Endothelial cell (in vitro differentiated cells): ENCODE data around the gene ALAS1. TPM values are rescaled to one million over a fixed set of nuclear protein-coding genes. Genes with fewer than 3 reads are reported as not detected.
A peak's percentile ranks its signal among the peaks of the same experiment; 100 is the strongest.

Experiments
- DNase-seq: peaks from one replicate; pipeline ENCODE4 v3.0.0; 2021; ENCODE audit warnings: low spot score
- H3K27ac Mint-ChIP-seq: one replicate; pipeline ENCODE4 v1.8.0; 2021; ENCODE audit warnings: mixed read lengths, inconsistent platforms; ENCODE audit not compliant: unreplicated experiment
- H3K27me3 Mint-ChIP-seq: one replicate; pipeline ENCODE4 v1.8.0; 2021; ENCODE audit warnings: mild to moderate bottlenecking, moderate library complexity, mixed read lengths, inconsistent platforms; ENCODE audit not compliant: unreplicated experiment
- H3K36me3 Mint-ChIP-seq: one replicate; pipeline ENCODE4 v1.8.0; 2021; ENCODE audit warnings: mild to moderate bottlenecking, low read depth, mixed read lengths, inconsistent platforms; ENCODE audit not compliant: unreplicated experiment
- H3K4me1 Mint-ChIP-seq: one replicate; pipeline ENCODE4 v1.8.0; 2021; ENCODE audit warnings: mild to moderate bottlenecking, mixed read lengths, inconsistent platforms; ENCODE audit not compliant: unreplicated experiment
- H3K4me3 Mint-ChIP-seq: one replicate; pipeline ENCODE4 v1.8.0; 2021; ENCODE audit warnings: mild to moderate bottlenecking, mixed read lengths, inconsistent platforms; ENCODE audit not compliant: unreplicated experiment
- H3K9me3 Mint-ChIP-seq: one replicate; pipeline ENCODE4 v1.8.0; 2021; ENCODE audit warnings: mixed read lengths, inconsistent platforms; ENCODE audit not compliant: unreplicated experiment
- CTCF ChIP-seq: fragments of 200-600 bp; sonication (generic); IDR thresholded peaks from one replicate; pipeline ENCODE4 v1.5.0; 2021; ENCODE audit warnings: antibody characterized with exemption; ENCODE audit not compliant: unreplicated experiment
- total RNA-seq: library from RNA; stranded (reverse); fragmentation: NEBNext Ultra II Directional; extraction: Animal tissue kit (Norgen Biotek cat#: 25700); gene quantifications from one replicate; pipeline ENCODE4 v1.2.1, GENCODE V29; 2021; ENCODE audit not compliant: unreplicated experiment

Gene ALAS1
- total RNA-seq, 1 donor from 2014 or later = 59.1 TPM

DNA sequence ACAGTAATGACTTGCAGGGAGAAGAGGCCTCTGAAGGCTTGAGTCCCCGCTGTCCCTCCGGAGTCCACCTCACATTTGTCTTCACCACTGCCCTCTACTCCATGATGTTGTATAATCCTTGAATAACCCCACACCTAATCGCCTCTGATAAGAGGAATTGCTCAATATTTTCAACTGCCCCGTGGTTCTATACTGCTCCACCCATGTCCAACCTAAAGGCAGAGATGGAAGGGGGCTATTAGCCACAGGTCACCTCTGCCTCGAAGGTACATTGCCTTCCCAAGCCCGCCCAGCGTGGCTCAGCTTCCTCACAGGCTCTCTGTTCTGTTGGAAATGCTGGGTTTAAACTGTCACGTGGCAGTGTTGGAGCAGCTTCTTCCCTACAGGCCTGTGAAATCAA is 15.0 kb downstream of the ALAS1 start:
- H3K36me3 Mint-ChIP-seq = peaks cover 39% of the 10 kb centered on the region
- DNase-seq = no peak
- peaks cover 1% of the 10 kb centered on the region for H3K27me3 Mint-ChIP-seq
- no peak for TF ChIP-seq CTCF
- H3K9me3 Mint-ChIP-seq = no peaks in the 10 kb centered on the region
- H3K4me3 Mint-ChIP-seq = no peak overlapping the region
- no peak overlapping the region for H3K27ac Mint-ChIP-seq
- peaks cover 16% of the 10 kb centered on the region for H3K4me1 Mint-ChIP-seq

DNA sequence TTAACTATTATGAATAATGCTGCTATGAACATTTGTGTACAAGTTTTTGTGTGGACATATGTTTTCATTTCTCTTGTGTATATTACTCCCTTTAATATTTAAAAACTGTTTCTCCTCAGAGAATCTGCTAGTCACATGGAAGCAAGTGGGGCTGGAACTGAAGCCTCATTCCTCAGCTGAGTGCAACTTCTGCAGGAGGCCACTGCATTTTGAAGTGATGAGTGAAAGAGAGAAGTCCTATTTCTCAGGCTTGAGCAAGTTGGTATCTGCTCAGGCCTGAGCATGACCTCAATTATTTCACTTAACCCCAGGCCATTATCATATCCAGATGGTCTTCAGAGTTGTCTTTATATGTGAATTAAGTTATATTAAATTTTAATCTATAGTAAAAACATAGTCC is 15.9 kb downstream of the ALAS1 start:
- Mint-ChIP-seq H3K36me3 (peaks cover 34% of the 10 kb centered on the region), H3K9me3 (no peaks in the 10 kb centered on the region), H3K4me1 (peaks cover 23% of the 10 kb centered on the region), H3K27me3 (peaks cover 1% of the 10 kb centered on the region), H3K27ac (no peak overlapping the region), H3K4me3 (no peak overlapping the region)
- no peak for TF ChIP-seq CTCF
- DNase-seq = no peak

- Mint-ChIP-seq H3K4me1 (peaks cover 27% of the 10 kb centered on the region), H3K4me3 (peak overlapping the region; percentile 2), H3K36me3 (peaks cover 26% of the 10 kb centered on the region), H3K27me3 (peaks cover 1% of the 10 kb centered on the region), H3K27ac (peak overlapping the region; percentile 1), H3K9me3 (no peaks in the 10 kb centered on the region)
- TF ChIP-seq CTCF = no peak
- DNase-seq = no peak
These were observed 17.4 kb downstream of the ALAS1 start for GRCh38 chr3:52215351-52215750.

DNA sequence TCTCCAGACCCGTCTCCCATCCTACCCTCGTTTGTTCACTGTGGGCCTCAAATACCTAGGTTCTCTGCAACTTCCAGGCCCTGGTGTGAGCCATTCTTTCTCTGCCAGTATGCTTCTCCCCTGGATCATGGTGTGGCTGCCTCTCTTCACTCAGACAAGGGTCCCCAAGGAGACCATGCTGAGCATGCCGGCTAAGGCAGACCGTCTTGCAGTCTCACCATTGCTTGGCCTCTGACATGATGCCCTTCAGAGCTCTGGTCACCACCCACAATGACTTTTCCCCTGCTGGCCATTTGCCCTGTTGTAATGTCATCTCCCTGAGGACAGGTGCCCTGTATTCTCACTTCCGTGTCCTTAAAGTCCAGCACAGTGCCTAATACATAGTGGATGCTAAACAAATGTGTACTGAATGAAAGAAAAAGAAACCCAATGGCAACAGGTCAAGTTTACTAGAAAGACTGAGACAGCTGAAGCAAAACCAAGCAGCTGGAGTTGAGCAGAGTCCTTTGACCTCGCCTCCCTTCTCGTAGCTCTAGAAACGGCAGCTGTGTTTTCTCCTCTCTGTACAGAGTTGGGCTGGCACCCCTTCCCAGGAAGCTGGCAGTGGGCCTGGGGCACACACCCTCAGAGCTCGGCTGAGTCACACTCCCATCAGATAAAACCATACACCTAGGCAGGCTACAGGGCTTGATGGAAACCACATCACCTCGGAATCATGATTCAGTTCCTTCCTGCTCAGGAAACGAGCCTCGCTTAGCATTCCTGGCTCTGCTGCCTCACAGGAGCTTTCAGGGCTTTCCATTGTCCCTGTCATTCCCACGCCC is 18.8 kb downstream of the ALAS1 start:
- DNase-seq = no peak
- peaks cover 27% of the 10 kb centered on the region for H3K4me1 Mint-ChIP-seq
- no peak overlapping the region for H3K4me3 Mint-ChIP-seq
- no peak for TF ChIP-seq CTCF
- peak overlapping the region; percentile 94 for H3K27ac Mint-ChIP-seq
- no peaks in the 10 kb centered on the region for H3K9me3 Mint-ChIP-seq
- peaks cover 25% of the 10 kb centered on the region for H3K36me3 Mint-ChIP-seq
- peaks cover 3% of the 10 kb centered on the region for H3K27me3 Mint-ChIP-seq

DNA sequence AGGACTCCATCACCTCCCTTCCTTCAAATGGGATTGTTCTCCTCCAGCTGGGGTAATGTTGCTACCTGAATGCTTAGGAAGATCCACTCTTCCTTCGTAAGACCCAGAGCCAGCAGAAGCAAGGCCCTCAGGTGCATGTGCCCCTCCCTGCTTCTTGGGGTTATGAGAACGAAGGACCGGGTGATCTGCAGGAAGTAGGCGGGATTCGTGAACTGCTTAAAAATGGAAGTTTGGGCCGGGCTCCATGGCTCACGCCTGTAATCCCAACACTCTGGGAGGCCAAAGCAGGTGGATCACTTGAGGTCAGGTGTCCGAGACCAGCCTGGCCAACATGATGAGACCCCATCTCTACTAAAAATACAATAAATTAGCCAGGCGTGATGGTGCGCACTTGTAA is 19.4 kb downstream of the ALAS1 start:
- H3K4me1 Mint-ChIP-seq = peaks cover 27% of the 10 kb centered on the region
- H3K9me3 Mint-ChIP-seq = no peaks in the 10 kb centered on the region
- peaks cover 20% of the 10 kb centered on the region for H3K36me3 Mint-ChIP-seq
- no peak for DNase-seq
- peak overlapping the region; percentile 94 for H3K27ac Mint-ChIP-seq
- H3K4me3 Mint-ChIP-seq = no peak overlapping the region
- TF ChIP-seq CTCF = no peak
- H3K27me3 Mint-ChIP-seq = peaks cover 3% of the 10 kb centered on the region
